HG03469 (cell line): ENCODE results near the gene SLC35F1.
"Not testable (repeated sequence)": the region's sequence is repeated elsewhere in the genome, so short reads cannot be mapped to it uniquely, and the experiment has no call there.

Experiments used
- ATAC-seq: cut with Tn5 transposase; IDR thresholded peaks from one replicate; pipeline ENCODE4 v1.9.1; 2021; ENCODE audit warnings: mild to moderate bottlenecking, moderate library complexity, moderate number of reproducible peaks; ENCODE audit not compliant: unreplicated experiment

The SLC35F1 gene

GRCh38 chr6:117989086-117989485, 82.0 kb downstream of the SLC35F1 start:
- no peak for ATAC-seq

GRCh38 chr6:117990151-117990550, 83.1 kb downstream of the SLC35F1 start:
- no peak for ATAC-seq

GRCh38 chr6:117992856-117993255, 85.8 kb downstream of the SLC35F1 start:
- no peak for ATAC-seq

GRCh38 chr6:118012944-118013343, 105.9 kb downstream of the SLC35F1 start:
- ATAC-seq, result no peak

- no peak for ATAC-seq
Measured at GRCh38 chr6:118016532-118016931, 109.5 kb downstream of the SLC35F1 start.

GRCh38 chr6:118017301-118017848, 110.3 kb downstream of the SLC35F1 start:
- ATAC-seq, result no peak

- ATAC-seq, result no peak
Measured at GRCh38 chr6:118023771-118024170, 116.7 kb downstream of the SLC35F1 start.

- no peak for ATAC-seq
Measured at GRCh38 chr6:118029967-118030366, 122.9 kb downstream of the SLC35F1 start.

- not testable (repeated sequence) for ATAC-seq
Measured at GRCh38 chr6:118037479-118037878, 130.4 kb downstream of the SLC35F1 start.

- no peak for ATAC-seq
Measured at GRCh38 chr6:118042855-118043254, 135.8 kb downstream of the SLC35F1 start.

GRCh38 chr6:118044275-118044674, 137.2 kb downstream of the SLC35F1 start:
- no peak for ATAC-seq

- ATAC-seq, result no peak
Measured at GRCh38 chr6:118054082-118054481, 147.0 kb downstream of the SLC35F1 start.

- ATAC-seq, result no peak
Measured at GRCh38 chr6:118061666-118062065, 154.6 kb downstream of the SLC35F1 start.

- no peak for ATAC-seq
Measured at GRCh38 chr6:118080547-118080946, 173.5 kb downstream of the SLC35F1 start.

GRCh38 chr6:118083711-118084110, 176.6 kb downstream of the SLC35F1 start:
- ATAC-seq, result no peak

GRCh38 chr6:118085665-118086064, 178.6 kb downstream of the SLC35F1 start:
- ATAC-seq, result no peak

- ATAC-seq, result no peak
Measured at GRCh38 chr6:118086159-118086558, 179.1 kb downstream of the SLC35F1 start.

- ATAC-seq, result no peak
Measured at GRCh38 chr6:118092086-118092485, 185.0 kb downstream of the SLC35F1 start.

GRCh38 chr6:118097576-118097975, 190.5 kb downstream of the SLC35F1 start:
- no peak for ATAC-seq

- no peak for ATAC-seq
Measured at GRCh38 chr6:118100717-118101116, 193.7 kb downstream of the SLC35F1 start.

- no peak for ATAC-seq
Measured at GRCh38 chr6:118101220-118101619, 194.2 kb downstream of the SLC35F1 start.

- ATAC-seq, result no peak
Measured at GRCh38 chr6:118101831-118102345, 194.8 kb downstream of the SLC35F1 start.

GRCh38 chr6:118102401-118102800, 195.3 kb downstream of the SLC35F1 start:
- ATAC-seq, result no peak
